Measurements from ENCODE around the gene PMCH. TPM values are rescaled to one million over a fixed set of nuclear protein-coding genes. Genes with fewer than 3 reads are reported as not detected.

Gene PMCH, protein sequence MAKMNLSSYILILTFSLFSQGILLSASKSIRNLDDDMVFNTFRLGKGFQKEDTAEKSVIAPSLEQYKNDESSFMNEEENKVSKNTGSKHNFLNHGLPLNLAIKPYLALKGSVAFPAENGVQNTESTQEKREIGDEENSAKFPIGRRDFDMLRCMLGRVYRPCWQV
- total RNA-seq (2022; extraction: Qiagen RNA extraction): not detected in 5 replicates

DNA sequence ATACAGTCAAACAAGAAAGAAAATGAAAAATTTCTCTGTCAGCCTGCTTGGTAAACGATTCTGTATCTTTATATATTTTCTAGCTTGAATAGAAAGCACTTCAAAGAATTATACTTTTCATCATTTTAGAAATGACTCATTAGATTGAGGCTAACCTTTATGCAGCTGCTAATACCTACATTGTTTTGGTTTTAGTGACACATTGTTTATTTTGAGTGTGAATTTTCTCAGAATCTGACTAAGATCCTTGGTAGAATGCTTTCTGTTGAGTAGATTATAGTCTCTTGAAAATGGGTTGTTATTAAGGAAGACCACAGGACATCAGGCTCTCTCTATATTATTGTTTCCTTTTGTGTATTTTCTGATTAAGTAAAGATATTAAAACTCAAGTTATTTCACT lies at the start of gene PMCH:
PMCH (minus strand) TSS at position 45 of the 400 bp plus-strand sequence. CDS start 63 bp downstream, outside the sequence.

Other genes starting within 250 kb of the PMCH start
- gene WASHC3, start 135.8 kb downstream of the PMCH start, total RNA-seq (2022; extraction: Qiagen RNA extraction): 28.9 to 37.4 TPM (median 31.3 TPM) in 5 replicates
- gene NUP37, start 77.7 kb downstream of the PMCH start, total RNA-seq (2022; extraction: Qiagen RNA extraction): 64.1 to 90.8 TPM (median 66.7 TPM) in 5 replicates
- 18.7 to 25.3 TPM (median 22.1 TPM) in 5 replicates for gene PARPBP, start 77.7 kb downstream of the PMCH start, total RNA-seq (2022; extraction: Qiagen RNA extraction)